ENCODE data around the gene FRMD4A. TPM values are rescaled to one million over a fixed set of nuclear protein-coding genes. Genes with fewer than 3 reads are reported as not detected.

FRMD4A gene
- total and polyA plus RNA-seq, 2 experiments from 2014 or later = 11.9 to 17.5 TPM

DNA sequence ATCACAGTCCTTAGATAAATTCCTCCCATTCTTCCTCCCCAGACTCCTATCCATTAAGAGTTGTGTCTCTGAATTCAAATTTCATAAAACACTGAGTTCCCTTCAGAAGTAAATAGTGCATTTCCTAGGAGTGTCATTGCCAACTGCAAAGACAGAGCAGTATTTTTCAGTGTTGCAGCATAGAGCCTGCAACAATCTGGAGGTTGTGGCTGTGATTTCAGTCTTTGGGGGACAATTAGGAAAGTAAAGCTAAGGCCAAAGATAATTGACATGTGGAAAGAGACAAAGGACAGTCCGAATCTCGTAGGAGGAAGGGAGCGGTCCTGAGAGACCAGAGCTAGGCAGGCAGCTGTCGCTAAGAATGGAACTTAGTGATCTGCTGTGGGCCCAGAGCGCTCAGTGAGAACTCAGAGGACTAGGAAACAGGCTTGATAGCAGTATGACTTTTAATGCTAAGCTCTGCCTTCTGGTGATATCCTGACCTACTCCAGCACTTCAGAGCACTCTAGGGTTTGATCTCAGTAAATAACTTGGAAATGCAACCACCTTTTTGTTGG is 697.8 kb downstream of the FRMD4A start:
- TF ChIP-seq EZH2phosphoT487 (IDR thresholded peaks at IDR 0.05; ENCODE audit: insufficient read depth, low read depth) (no peak), EZH2 (IDR thresholded peaks at IDR 0.05; ENCODE audit: insufficient read depth, poor library complexity, severe bottlenecking) (no peak)
- in situ Hi-C loops (cut with MboI) = no loop called here
- Histone ChIP-seq H3K4me2 (ENCODE audit: unreplicated experiment) (no peak overlapping the region), H3K79me2 (ENCODE audit: insufficient read depth) (no peaks in the 10 kb centered on the region), H3K4me3 (no peak overlapping the region), H3K9me2 (ENCODE audit: insufficient read depth) (no peaks in the 10 kb centered on the region), H3K9ac (no peak overlapping the region), H3F3A (ENCODE audit: insufficient read depth) (peaks cover 15% of the 10 kb centered on the region; the same call in 1 of the 2 replicates), H3K36me3 (ENCODE audit: low read depth) (0 out of 2 replicates have a peak, but pooled peaks cover 6% of the 10 kb centered on the region), H3K27ac (no peak overlapping the region), H3K27me3 (replicated peaks; ENCODE audit: insufficient read depth) (no peaks in the 10 kb centered on the region), H3K9me3 (ENCODE audit: low read depth) (no peaks in the 10 kb centered on the region), H2AFZ (no peak overlapping the region), H3K4me1 (ENCODE audit: insufficient read depth) (peaks cover 7% of the 10 kb centered on the region), H4K20me1 (ENCODE audit: insufficient read depth) (no peaks in the 10 kb centered on the region)
- no peak for DNase-seq
- 90 to 92% methylated on average over 5 of the region's 5 CpGs for WGBS, 2 experiments (ENCODE audit: low coverage in 1 of 2, low lambda C conversion rate in 2 of 2, missing lambda C conversion rate in 2 of 2)

GRCh38 chr10:13632440-13632839 is 698.3 kb downstream of the FRMD4A start:
- Histone ChIP-seq H2AFZ (no peak overlapping the region), H3K36me3 (ENCODE audit: low read depth) (0 out of 2 replicates have a peak, but pooled peaks cover 6% of the 10 kb centered on the region), H3K27ac (no peak overlapping the region), H3K4me2 (ENCODE audit: unreplicated experiment) (no peak overlapping the region), H3K4me3 (no peak overlapping the region), H3K4me1 (ENCODE audit: insufficient read depth) (peaks cover 3% of the 10 kb centered on the region), H3F3A (ENCODE audit: insufficient read depth) (peaks cover 10% of the 10 kb centered on the region; the same call in 1 of the 2 replicates), H3K79me2 (ENCODE audit: insufficient read depth) (no peaks in the 10 kb centered on the region), H3K9me3 (ENCODE audit: low read depth) (no peaks in the 10 kb centered on the region), H3K9me2 (ENCODE audit: insufficient read depth) (no peaks in the 10 kb centered on the region), H3K27me3 (replicated peaks; ENCODE audit: insufficient read depth) (no peaks in the 10 kb centered on the region), H4K20me1 (ENCODE audit: insufficient read depth) (no peaks in the 10 kb centered on the region), H3K9ac (no peak overlapping the region)
- no peak for DNase-seq
- 97 to 98% methylated on average over 3 of the region's 3 CpGs for WGBS, 2 experiments (ENCODE audit: low coverage in 1 of 2, low lambda C conversion rate in 2 of 2, missing lambda C conversion rate in 2 of 2)
- in situ Hi-C loops (cut with MboI) = no loop called here
- TF ChIP-seq EZH2phosphoT487 (IDR thresholded peaks at IDR 0.05; ENCODE audit: insufficient read depth, low read depth) (no peak), EZH2 (IDR thresholded peaks at IDR 0.05; ENCODE audit: insufficient read depth, poor library complexity, severe bottlenecking) (no peak)

- Histone ChIP-seq H3K27me3 (replicated peaks; ENCODE audit: insufficient read depth) (no peaks in the 10 kb centered on the region), H3K9me2 (ENCODE audit: insufficient read depth) (no peaks in the 10 kb centered on the region), H3K4me2 (ENCODE audit: unreplicated experiment) (no peak overlapping the region), H2AFZ (no peak overlapping the region), H3K36me3 (ENCODE audit: low read depth) (0 out of 2 replicates have a peak, but pooled peaks cover 6% of the 10 kb centered on the region), H3K4me3 (no peak overlapping the region), H3K9ac (no peak overlapping the region), H4K20me1 (ENCODE audit: insufficient read depth) (no peaks in the 10 kb centered on the region), H3F3A (ENCODE audit: insufficient read depth) (0 out of 2 replicates have a peak, but pooled peaks cover 1% of the 10 kb centered on the region), H3K4me1 (ENCODE audit: insufficient read depth) (no peaks in the 10 kb centered on the region), H3K79me2 (ENCODE audit: insufficient read depth) (no peaks in the 10 kb centered on the region), H3K27ac (no peak overlapping the region), H3K9me3 (ENCODE audit: low read depth) (no peaks in the 10 kb centered on the region)
- no peak for TF ChIP-seq EZH2 (IDR thresholded peaks at IDR 0.05; ENCODE audit: insufficient read depth, poor library complexity, severe bottlenecking)
- in situ Hi-C loops (cut with MboI) = no loop called here
- 90 to 93% methylated on average over 6 of the region's 6 CpGs for WGBS, 2 experiments (ENCODE audit: low coverage in 1 of 2, low lambda C conversion rate in 2 of 2, missing lambda C conversion rate in 2 of 2)
- DNase-seq = no peak
Measured at GRCh38 chr10:13631594-13631993, 699.1 kb downstream of the FRMD4A start.

- H3K79me2 ChIP-seq (ENCODE audit: insufficient read depth) = no peaks in the 10 kb centered on the region
- H4K20me1 ChIP-seq (ENCODE audit: insufficient read depth) = no peaks in the 10 kb centered on the region
- H3K9ac ChIP-seq = no peak overlapping the region
- in situ Hi-C loops (cut with MboI) = no loop called here
- H3F3A ChIP-seq (ENCODE audit: insufficient read depth) = no peaks in the 10 kb centered on the region
- H3K4me1 ChIP-seq (ENCODE audit: insufficient read depth) = no peaks in the 10 kb centered on the region
- no peaks in the 10 kb centered on the region for H3K9me3 ChIP-seq (ENCODE audit: low read depth)
- no peak for DNase-seq
- no peak overlapping the region for H3K4me2 ChIP-seq (ENCODE audit: unreplicated experiment)
- no peak overlapping the region for H3K4me3 ChIP-seq
- no peak overlapping the region for H2AFZ ChIP-seq
- no peak for TF ChIP-seq EZH2phosphoT487 (IDR thresholded peaks at IDR 0.05; ENCODE audit: insufficient read depth, low read depth)
- TF ChIP-seq EZH2 (IDR thresholded peaks at IDR 0.05; ENCODE audit: insufficient read depth, poor library complexity, severe bottlenecking) = no peak
- no peak overlapping the region for H3K27ac ChIP-seq
- H3K9me2 ChIP-seq (ENCODE audit: insufficient read depth) = no peaks in the 10 kb centered on the region
- 0 out of 2 replicates have a peak, but pooled peaks cover 6% of the 10 kb centered on the region for H3K36me3 ChIP-seq (ENCODE audit: low read depth)
- H3K27me3 ChIP-seq (replicated peaks; ENCODE audit: insufficient read depth) = no peaks in the 10 kb centered on the region
Measured at GRCh38 chr10:13630231-13630630, 700.5 kb downstream of the FRMD4A start.

- in situ Hi-C loops (cut with MboI) = no loop called here
- DNase-seq = no peak
- Histone ChIP-seq H3K27me3 (replicated peaks; ENCODE audit: insufficient read depth) (no peaks in the 10 kb centered on the region), H3K4me2 (ENCODE audit: unreplicated experiment) (no peak overlapping the region), H3K4me3 (no peak overlapping the region), H3K9me2 (ENCODE audit: insufficient read depth) (no peaks in the 10 kb centered on the region), H4K20me1 (ENCODE audit: insufficient read depth) (no peaks in the 10 kb centered on the region), H3K4me1 (ENCODE audit: insufficient read depth) (no peaks in the 10 kb centered on the region), H2AFZ (no peak overlapping the region), H3F3A (ENCODE audit: insufficient read depth) (no peaks in the 10 kb centered on the region), H3K79me2 (ENCODE audit: insufficient read depth) (no peaks in the 10 kb centered on the region), H3K9me3 (ENCODE audit: low read depth) (no peaks in the 10 kb centered on the region), H3K27ac (no peak overlapping the region), H3K9ac (no peak overlapping the region), H3K36me3 (ENCODE audit: low read depth) (0 out of 2 replicates have a peak, but pooled peaks cover 6% of the 10 kb centered on the region)
- WGBS, 2 experiments (ENCODE audit: low coverage in 1 of 2, low lambda C conversion rate in 2 of 2, missing lambda C conversion rate in 2 of 2) = 92 to 96% methylated on average over 2 of the region's 2 CpGs
- no peak for TF ChIP-seq EZH2 (IDR thresholded peaks at IDR 0.05; ENCODE audit: insufficient read depth, poor library complexity, severe bottlenecking)
- no peak for TF ChIP-seq EZH2phosphoT487 (IDR thresholded peaks at IDR 0.05; ENCODE audit: insufficient read depth, low read depth)
Measured at GRCh38 chr10:13629116-13629515, 701.6 kb downstream of the FRMD4A start.
